GM19372 (cell line): Measurements from ENCODE around the gene KLHL21.

Source experiments
- ATAC-seq: cut with Tn5 transposase; IDR thresholded peaks from one replicate; pipeline ENCODE4 v1.9.1; 2021; ENCODE audit warnings: mild to moderate bottlenecking, low read depth, moderate library complexity; ENCODE audit not compliant: unreplicated experiment

The KLHL21 gene

DNA sequence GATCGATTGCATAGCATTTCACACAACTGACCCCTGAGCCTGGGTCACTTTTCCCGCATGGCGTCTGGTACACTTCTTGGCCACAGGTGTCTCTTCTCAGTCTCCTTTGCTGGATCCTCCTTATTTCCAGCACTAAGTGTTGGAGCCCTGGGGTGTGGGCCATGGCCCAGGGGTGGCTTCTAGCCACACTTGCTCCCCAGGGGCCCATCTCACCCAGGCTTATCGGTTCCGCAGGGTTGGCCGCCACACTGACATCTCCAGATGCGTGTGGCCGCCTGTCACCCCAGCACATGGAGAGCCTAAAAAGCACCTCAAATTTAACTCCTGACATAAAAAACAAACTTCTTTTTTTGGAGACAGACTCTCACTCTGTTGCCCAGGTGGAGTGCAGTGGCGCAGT, 24.4 kb upstream of the KLHL21 start:
- no peak for ATAC-seq

DNA sequence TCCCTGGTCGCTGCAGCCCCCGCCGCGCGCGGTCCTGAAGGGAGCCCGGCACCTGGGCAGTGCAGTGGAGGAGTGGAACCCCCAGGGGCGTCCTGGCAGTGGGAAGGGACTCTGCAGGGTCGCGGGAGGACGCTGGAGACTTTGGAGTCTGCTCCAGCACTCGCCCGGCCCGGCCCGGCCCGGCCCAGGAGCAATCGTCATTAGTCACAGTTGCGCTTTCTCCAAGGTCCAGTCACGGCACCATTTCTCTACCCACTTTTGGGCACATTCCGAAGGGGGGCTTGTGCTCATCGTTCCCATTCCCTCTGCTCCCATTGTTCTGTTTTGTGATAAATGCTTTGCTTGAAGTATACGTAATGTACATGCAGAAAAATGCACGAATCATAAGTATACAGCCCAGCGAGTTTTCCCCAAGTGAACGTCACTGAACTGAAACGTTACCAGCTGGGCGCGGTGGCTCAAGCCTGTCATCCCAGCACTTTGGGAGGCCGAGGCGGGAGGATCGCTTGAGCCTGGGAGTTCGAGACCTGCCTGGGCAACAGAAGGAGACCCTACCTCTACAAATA, 23.0 kb upstream of the KLHL21 start:
- ATAC-seq: peak; percentile 30

DNA sequence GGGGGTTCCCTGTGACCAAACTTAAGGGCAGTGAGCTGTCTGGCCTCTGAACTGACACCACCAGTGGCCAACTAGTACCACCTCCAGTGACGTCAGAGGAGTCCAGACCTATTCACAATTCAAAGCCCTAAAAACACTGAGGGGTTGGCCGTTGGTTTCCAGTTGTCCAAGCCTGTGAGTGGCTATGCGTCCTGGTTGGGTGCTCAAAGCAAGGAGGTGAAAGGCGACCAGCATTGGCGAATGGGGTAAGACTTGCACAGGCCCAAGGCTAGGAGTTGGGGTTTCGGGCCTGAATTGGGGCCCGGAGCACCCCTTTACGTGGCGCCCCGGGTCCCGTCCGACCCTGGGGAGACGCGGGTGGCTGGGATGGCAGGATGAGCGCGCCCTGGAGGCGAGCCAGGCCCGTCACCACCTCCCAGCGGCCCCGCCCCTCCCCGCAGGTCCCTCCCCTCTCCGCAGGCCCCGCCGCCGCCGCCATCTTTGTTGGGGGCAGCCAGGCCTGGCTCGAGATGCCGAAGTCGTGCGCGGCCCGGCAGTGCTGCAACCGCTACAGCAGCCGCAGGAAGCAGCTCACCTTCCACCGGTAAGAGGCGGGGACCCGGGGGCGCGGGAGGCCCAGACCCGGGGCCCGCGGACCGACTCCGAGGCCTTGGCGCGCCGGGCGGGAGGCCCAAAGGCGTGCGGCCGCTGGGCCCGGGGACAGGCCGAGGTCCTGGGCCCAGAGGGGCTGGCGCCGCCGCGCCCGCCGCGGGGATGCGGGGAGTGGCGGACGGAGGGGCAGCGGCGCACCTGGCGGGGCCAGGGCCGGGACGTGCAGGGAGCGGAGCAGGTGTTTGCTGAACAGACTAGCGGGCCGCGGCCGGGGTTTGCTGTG, 22.3 kb upstream of the KLHL21 start, which contains the start of gene THAP3:
THAP3 (plus strand) TSS at position 159 of the 874 bp plus-strand sequence; CDS start at position 510, 351 bp downstream.
- ATAC-seq: peak; percentile 78

DNA sequence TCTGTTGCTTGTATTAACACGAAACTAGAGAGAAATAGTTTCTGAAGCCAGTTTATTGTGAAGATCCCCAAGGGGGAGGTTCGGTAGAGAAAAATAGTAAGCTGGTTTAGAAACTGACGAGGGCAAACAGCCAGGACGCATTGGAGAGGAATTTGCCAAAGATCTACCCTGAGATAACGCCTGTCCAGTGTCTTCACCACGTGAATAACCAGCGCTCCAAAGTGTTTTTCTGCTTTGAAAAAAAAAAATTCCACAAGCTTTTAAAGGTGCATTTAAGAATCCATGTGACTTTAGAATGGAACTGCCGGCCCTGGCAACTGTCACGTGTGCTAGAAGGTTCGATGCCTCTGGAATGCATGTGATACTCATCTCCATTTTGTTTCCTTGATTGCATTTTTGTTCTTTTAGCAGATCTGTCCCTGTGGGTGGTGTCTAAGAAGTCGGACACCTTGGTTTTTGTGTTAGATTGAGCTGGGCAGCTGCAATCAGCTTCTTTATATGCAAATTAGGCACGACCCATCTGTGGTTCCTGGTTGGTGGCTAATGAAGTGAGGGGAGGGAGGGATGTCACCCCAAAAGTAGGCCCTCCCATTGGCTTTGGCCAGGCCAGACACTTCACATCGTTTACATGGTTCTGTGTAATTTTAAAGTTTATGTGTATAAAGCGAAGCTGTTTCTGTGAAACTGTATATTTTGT, 20.7 kb upstream of the KLHL21 start:
- ATAC-seq: no peak

DNA sequence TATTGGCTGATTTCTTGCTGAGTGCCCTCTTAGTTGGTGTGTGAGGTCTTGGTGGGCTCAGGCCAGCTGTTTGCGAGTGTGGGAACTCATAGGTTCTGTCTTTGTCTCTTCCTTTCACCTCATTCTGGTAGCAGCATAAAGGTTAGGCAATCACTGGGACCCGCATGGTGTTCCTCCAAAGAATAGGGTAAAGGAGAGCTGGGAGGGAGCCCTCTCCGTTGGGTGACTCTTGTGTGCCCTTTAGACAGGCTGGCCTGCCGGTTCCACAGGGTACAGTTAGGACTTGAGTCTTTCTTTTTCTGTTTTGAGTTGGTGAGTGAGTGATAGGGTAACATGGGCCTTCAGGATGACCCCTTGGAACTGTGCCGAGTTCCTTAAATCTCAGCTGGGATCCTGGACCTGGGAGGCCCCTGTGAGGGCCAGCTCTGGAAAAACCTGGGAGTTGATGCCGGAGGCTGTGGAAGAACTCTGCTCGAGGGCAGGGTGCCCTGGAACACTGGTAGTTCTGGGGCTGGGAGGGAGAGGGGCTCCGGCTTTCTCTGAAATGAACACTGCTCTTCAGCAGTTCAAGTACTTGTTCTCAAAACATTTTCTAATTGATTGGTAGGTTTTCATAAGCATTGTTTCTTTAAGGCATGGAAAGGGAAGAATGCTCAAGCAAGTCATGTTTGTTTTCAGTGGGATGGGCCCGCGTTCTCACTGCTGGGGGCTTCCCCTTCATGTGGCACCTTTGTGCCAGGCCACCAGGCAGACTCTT, 19.9 kb upstream of the KLHL21 start:
- no peak for ATAC-seq

DNA sequence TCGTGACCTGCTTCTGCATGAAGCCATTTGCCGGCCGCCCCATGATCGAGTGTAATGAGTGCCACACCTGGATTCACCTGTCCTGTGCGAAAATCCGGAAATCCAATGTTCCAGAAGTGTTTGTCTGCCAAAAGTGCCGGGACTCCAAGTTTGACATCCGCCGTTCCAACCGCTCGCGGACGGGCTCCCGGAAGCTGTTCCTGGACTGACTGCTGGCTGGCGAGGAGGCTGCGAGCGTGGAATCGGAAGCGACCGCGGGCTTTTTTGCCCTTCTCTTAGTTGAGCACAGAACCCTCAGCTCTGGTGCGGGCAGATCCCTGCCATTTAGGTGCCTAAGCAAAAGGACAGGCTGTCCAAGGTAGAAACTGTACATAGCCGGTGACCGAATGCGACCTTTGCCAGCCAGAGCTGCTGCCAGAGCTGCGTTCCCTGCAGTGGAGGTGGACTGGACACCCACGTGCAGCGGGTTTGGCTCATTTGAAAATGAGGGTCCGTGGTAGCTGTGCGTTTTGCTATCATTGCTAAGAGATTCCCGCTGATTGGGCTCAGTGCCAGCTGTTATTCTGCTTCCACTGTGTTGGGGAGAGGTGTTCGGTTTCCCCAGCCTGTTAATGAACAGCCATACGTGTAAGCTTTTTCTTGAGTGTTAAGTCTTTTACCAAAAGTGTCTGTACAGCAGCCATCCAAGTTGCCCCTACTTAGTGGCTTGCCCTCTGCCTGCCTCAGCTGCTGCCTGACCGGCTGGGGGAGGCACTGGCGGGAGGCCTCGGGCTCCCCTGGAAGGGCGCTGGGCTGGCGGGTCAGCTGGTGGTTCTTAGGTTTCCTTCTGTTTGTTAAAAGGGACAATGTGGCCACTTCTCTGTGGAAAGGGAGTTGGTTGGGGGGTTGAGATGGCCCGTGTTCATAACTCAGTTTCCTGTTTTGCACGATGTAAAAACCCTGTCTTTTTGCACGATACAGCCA, 19.0 kb upstream of the KLHL21 start:
- ATAC-seq: no peak

DNA sequence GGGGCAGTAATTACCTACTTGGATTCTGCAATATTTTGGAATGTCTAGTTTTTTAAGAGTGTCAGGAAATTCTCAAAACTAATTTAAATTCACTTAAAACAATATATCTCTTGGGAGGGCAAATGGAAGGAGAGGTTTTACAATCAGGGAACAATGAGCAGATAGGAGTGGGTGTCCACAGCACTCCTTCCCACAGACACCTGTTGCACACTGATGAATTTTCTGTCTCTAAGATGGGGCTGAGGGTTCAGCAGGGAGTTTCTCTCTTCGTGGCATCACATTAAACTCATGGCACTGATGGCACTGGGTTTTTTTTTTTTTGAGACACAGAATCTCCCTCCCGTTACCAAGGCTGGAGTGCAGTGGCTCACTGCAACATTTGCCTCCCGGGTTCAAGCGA, 16.4 kb upstream of the KLHL21 start:
- no peak for ATAC-seq

DNA sequence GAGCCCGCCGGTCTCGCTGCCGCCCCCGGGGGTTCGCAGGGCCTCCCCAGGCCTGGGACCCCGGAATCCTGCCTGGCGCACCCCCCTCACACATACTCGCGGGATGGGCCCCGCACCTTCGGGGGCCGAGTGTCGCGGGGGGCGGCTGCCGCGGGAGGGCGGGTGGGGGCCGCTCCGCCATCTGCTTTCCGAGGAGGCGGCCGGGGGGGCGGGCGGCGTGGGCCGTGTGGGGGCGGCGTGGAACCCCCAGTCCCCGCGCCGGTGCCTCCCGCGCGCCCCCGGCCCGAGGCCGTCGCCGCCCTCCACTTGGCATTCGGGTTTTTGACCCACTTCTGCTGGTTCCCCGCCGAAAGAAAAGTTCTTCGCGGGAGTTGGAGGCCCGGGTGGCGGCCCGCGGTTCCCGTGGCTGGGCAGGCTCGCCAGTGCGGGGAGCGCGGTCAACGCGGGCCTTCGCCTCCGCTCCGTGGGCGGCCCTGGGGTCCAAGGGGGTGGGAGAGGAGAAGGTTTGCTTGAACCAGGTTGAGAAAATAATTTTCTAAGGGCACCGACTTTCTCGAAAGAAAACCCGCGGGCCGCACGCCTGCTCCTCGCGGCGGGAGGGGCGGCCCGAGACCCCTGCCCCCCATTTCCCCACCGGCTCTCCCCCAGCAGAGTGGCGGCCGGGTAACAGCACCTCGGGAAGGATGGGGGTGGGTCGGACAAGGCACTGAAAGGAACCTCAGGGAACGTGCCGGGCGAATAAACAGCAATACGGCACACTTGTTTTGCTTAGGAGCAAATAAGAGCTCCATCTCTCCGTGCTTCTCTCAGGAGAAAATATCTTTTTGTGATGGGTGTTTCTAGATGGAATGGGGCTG, 12.5 kb upstream of the KLHL21 start:
- no peak for ATAC-seq

DNA sequence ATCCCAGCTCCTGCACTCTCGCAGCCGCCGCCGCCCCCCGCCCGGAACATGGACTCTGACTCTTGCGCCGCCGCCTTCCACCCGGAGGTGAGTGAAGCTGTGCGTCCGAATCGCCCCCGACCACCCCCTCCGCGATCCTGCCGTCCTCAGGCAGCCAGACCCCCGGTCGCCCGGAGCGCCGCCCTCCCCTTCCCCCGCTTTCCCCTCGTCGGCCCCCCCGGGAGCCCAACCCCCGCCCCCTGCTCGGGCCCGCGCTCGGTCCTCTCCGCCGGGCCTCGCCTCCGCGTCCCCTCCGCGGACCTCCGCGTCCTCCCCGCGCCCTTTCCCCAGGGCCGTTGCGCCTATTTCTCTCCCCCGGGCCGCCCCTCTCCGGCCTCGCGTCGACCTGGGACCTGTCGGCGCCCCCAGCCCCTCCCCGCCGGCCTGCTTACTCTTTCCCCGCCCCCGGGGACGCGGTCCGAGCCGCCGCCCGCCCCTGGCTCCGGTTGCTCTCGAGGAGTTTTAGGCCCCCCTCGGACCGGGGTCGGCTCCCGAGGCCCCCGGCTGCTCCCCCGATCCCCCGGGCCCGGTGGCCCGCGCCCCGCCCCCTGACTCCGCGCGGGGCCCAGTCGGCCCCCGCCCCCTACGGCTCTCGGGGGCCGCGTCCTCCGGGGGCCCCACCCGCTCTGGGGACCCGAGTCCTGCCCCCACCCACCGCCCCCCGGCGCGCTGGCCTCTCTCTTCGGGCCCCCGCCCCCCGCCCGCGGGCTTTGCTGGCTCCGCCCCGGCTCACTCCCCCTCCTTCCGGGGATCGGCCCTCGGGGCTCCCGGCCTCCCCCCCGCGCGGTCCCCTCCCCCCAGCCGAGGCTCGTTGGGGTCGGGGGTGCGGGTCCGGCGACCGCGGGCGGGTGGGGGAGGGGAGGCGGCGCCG, 11.6 kb upstream of the KLHL21 start:
- ATAC-seq: no peak

DNA sequence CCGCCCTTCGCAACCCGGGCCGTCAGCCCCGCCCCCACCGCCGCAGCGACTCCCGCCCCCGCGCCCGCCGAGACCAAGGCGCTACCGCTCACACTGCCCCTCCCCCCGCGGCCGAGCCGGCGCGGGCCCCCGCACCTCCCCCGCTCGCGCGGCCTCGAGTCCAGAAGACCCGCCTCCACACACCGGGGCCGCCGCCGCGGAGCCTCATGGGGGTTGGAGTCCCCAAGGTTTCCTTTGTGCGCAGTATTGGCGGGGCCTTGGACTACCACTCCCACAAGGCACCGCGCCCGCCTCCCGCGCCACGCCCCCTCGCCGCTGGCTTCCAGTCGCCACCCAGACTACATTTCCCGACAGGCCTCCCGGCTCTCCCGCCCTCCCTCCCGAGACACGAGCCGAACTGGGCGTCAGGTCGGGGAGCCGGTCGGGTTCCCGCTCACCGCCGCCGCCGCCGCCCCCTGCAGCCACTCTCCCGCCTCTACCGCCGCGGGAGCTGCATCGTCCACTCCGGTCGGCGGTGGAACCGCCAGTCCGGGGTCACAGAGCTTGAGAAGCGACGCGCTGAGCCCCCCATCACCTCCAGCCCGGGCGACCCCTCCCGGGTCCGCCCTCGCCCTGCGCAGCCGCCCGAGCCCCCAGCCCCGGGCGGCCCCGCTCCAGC, 10.8 kb upstream of the KLHL21 start, which contains the start of gene PHF13:
PHF13 (plus strand) TSS at position 371 of the 658 bp plus-strand sequence. CDS start 336 bp downstream, outside the sequence.
- peak; percentile 91 for ATAC-seq

DNA sequence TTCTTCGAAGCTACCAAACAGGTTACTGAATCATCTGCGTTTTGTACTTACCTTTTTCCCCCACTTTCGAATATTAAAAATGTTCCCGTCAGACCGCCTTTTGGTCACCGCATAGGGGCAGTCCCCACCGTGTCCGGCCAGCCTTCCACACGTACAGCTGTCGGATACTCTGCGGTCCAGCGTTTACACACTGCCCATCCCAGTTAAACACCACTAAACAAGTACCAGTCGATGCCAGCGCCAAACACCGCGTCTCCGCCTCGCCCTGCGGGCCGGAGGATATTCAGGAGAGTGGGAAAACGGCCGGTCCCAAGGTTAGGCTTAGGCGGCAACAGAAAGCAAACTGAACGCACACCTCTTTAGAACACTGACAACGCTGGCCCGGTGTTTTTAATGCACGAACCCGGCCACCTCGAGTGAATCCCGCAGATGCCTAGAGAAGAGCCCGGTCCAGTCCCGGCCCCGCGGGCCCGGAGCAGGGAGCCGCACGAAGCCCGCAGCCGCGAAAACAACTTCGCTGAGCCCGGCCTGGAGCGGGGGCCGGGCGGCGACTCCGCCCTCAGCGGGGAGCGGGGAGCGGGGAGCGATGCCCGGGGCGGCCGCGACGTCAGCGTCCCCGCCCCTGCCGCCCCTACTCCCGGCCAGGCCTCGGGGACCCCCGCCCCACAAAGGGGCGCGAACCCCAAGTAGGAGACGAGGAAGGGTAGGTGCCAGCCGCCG, 10.1 kb upstream of the KLHL21 start:
- peak; percentile 35 for ATAC-seq

DNA sequence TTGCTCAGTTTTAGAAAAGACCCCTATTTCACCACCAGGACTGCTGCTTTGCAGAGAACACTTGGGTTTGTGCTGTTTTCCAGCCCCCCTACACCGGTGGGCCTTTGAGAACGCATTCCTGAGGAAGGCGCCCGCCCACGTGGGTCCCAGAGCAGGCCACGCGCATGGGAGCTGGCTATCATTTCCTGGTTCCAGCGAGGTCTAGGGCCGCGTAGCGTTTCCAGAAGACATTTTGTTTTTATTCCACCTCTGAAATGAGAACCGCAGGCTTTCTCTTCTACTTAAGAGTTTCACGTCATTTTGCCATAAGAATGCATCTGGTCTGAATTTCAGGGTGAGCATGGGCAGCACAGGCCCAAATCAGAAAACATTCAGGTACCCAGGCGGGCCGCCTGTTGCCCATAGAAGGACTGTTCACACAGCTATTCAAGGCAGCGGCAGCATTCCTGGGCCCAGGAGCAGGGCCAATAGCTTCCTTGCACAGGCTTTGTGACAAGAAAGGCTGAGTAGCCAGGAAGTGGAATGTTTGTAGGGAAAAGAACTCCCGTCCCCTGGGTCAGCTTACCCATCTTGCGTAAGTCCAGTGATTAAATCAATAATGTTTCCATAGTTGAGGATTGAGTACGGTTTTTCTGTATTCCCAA, 1.4 kb upstream of the KLHL21 start:
- no peak for ATAC-seq

DNA sequence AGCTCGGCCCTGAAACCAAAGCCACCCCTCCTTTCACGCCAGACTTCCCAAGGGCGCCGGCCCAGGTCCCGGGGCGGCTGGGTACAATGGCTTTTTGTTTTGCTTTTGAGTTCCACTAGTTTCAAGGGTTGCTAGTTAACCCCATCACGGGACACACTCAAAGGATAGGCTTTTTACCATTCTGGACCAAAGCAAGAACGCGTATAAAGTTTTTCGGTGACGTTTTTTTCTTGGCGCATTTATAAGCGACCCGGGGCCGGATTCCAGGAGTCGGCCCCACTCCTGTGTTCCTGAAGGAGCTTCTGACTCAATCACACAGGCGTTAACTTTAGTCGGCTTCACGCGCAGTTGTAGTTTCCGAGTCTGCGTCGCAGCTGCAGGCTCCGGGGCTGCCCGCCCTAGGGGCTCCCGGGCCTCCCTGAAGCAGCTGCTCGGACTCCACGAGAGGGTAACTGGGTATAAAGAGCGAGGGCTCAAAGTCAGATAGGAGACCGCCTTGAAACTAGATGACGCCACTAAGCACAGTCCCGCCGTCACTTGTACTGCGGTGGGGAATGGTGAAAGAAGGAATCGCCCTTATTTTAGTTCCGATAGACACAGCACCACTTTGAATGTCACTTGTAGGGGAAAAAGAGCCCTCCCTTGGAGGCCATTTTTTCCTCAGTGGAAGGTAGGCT, 707 bp upstream of the KLHL21 start:
- peak; percentile 20 for ATAC-seq

DNA sequence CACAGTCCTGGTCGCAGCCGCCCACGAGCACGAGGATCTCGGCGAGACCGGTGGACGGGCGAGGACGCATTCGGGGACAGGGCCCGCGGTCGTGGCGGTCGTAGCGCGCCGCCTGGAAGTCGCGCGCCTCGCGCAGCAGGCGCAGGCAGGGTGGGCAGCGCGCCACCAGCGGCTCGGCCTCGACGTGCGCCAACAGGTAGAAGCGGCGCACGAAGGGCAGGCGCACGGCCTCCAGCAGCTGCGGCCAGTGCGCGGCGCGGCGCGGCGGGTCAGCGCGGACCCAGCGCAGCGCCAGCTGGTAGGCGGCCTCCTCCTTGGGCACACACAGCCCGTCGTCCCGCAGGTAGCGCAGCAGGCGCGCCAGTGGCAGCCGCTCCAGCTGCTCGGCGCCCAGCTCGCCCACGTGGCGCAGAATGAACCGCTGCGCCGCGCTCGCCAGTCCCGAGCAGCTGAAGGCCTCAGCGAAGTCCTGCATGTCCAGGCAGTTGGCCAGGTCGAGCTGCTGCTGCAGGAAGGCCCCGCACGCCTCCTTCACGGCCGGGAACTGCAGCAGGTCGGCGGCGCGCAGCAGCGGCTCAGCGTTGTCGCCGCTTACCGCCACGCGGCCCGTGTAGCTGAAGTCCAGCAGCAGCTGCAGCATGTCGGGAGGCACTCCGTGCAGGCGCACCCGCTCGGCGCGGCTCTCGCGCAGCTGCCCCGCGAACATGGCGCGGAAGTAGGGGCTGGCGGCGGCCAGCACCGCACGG, 573 bp downstream of the KLHL21 start:
- peak; percentile 16 for ATAC-seq
